Measurements from ENCODE around the gene GNPTAB. TPM values are rescaled to one million over a fixed set of nuclear protein-coding genes. Genes with fewer than 3 reads are reported as not detected.

The GNPTAB gene
- total RNA-seq, 4 donors from 2014 or later: 18.0 to 36.3 (median 32.5) TPM

DNA sequence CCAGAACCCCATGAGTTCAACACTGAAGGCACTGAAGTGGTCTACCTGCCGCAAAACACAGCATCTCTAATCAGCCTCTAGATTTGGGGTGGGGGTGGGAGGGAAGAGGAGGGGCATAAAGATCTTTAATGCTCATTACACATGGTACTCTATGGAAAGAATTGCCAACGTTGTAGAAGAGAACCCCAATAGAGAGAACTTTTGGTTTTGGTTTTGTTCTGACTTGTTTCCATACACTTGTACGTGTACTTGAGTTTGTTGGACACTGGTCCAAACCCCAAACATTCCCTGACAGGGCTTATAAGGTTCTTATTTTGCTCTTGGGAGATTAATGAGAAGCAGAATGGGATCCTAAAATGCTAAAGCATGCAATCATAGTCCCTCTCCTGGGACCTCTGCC lies 31.0 kb downstream of the GNPTAB start:
- Histone ChIP-seq H3K27ac (no peak overlapping the region), H3K36me3 (peaks cover 0 to 13% (median 0%) of the 10 kb centered on the region in 3 donors), H3K9me3 (no peaks in the 10 kb centered on the region), H3K27me3 (no peaks in the 10 kb centered on the region), H3K4me3 (no peak overlapping the region), H3K4me1 (no peaks in the 10 kb centered on the region)
- TF ChIP-seq, protein P1, sequence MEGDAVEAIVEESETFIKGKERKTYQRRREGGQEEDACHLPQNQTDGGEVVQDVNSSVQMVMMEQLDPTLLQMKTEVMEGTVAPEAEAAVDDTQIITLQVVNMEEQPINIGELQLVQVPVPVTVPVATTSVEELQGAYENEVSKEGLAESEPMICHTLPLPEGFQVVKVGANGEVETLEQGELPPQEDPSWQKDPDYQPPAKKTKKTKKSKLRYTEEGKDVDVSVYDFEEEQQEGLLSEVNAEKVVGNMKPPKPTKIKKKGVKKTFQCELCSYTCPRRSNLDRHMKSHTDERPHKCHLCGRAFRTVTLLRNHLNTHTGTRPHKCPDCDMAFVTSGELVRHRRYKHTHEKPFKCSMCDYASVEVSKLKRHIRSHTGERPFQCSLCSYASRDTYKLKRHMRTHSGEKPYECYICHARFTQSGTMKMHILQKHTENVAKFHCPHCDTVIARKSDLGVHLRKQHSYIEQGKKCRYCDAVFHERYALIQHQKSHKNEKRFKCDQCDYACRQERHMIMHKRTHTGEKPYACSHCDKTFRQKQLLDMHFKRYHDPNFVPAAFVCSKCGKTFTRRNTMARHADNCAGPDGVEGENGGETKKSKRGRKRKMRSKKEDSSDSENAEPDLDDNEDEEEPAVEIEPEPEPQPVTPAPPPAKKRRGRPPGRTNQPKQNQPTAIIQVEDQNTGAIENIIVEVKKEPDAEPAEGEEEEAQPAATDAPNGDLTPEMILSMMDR (IDR thresholded peaks at IDR 0.05): no peak
- no peak for TF ChIP-seq POLR2A (IDR thresholded peaks at IDR 0.05)
- TF ChIP-seq EP300 (IDR thresholded peaks at IDR 0.05): no peak
- DNase-seq (ENCODE audit: low spot score in 2 of 2): no peak
- WGBS, 2 donors: 77 to 81% methylated on average over 3 of the region's 3 CpGs

DNA sequence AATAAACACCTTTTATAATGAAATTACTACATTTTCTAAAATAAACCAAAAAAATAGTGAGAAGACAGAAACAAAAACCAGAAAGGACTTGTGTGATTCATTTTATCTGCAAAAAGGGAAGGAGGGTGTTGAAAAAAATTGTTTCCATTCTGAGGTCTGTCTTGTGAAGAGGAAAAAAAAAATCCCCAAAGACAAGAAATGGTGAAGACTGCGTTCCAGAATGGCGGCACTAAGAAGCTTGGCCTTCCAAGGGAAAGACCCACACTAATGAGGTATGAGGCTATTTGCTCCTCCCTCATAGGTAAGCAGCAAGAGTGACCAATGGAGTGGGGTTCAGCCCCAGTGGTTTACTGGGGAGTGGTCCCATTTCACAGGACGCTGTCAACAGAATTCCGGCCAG lies 35.0 kb downstream of the GNPTAB start:
- 92 to 95% methylated on average over 4 of the region's 4 CpGs for WGBS, 2 donors
- Histone ChIP-seq H3K9me3 (no peaks in the 10 kb centered on the region), H3K4me1 (no peaks in the 10 kb centered on the region), H3K27ac (no peak overlapping the region), H3K36me3 (peaks cover 0 to 13% (median 0%) of the 10 kb centered on the region in 3 donors), H3K27me3 (no peaks in the 10 kb centered on the region), H3K4me3 (no peak overlapping the region)
- TF ChIP-seq POLR2A (IDR thresholded peaks at IDR 0.05) (no peak), EP300 (IDR thresholded peaks at IDR 0.05) (no peak)
- TF ChIP-seq, protein P1 (IDR thresholded peaks at IDR 0.05): no peak
- no peak for DNase-seq (ENCODE audit: low spot score in 2 of 2)

DNA sequence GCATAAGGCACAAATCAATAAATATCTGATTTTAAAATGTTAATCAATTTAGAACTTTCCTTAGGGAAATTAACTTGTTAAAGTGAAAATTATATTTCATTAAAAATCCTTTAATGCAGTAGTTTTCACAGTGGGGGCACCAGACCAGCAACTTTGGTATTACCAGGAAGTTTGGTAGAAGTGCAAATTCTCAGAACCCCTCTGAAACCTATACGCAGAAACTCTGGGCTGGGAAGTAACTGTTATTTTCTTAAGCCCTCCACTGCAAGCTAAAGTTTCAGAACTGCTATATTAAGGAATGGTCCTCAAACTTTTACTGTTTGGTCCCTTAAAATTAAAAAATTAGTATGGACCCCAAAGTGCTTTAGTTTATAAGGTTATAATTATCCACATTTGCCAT lies 35.7 kb downstream of the GNPTAB start:
- no peak for DNase-seq (ENCODE audit: low spot score in 2 of 2)
- Histone ChIP-seq H3K27ac (no peak overlapping the region), H3K4me1 (no peaks in the 10 kb centered on the region), H3K36me3 (peaks cover 0 to 16% (median 0%) of the 10 kb centered on the region in 3 donors), H3K4me3 (no peak overlapping the region), H3K9me3 (no peaks in the 10 kb centered on the region), H3K27me3 (no peaks in the 10 kb centered on the region)
- TF ChIP-seq EP300 (IDR thresholded peaks at IDR 0.05) (no peak), POLR2A (IDR thresholded peaks at IDR 0.05) (no peak)
- TF ChIP-seq, protein P1 (IDR thresholded peaks at IDR 0.05): no peak
- 73 to 82% methylated on average over 1 of the region's 1 CpG for WGBS, 2 donors

DNA sequence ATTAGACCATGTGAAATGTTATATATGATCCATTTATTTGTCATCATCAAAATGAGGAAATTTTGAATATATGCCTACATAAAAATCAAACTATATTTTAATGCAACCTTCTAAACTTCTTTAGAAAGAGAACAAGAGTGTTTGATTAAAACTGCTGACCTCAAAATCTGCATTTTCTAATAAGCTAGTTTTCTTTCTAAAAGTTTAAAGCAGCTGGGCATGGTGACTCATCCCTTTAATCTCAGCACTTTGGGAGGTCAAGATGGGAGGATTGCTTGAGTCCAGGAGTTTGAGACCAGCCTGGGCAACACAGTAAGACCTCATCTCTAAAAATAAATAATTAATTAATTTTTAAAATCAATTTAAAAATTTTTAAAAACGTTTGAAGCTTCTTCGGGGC lies 36.2 kb downstream of the GNPTAB start:
- no peaks in the 10 kb centered on the region for H3K9me3 ChIP-seq
- no peaks in the 10 kb centered on the region for H3K4me1 ChIP-seq
- H3K27ac ChIP-seq: no peak overlapping the region
- no peaks in the 10 kb centered on the region for H3K27me3 ChIP-seq
- WGBS, 2 donors: 86 to 89% methylated on average over 2 of the region's 2 CpGs
- TF ChIP-seq, protein P1 (IDR thresholded peaks at IDR 0.05): no peak
- TF ChIP-seq POLR2A (IDR thresholded peaks at IDR 0.05) (no peak), EP300 (IDR thresholded peaks at IDR 0.05) (no peak)
- no peak overlapping the region for H3K4me3 ChIP-seq
- H3K36me3 ChIP-seq: peaks cover 0 to 20% (median 0%) of the 10 kb centered on the region in 3 donors
- DNase-seq (ENCODE audit: low spot score in 2 of 2): no peak

DNA sequence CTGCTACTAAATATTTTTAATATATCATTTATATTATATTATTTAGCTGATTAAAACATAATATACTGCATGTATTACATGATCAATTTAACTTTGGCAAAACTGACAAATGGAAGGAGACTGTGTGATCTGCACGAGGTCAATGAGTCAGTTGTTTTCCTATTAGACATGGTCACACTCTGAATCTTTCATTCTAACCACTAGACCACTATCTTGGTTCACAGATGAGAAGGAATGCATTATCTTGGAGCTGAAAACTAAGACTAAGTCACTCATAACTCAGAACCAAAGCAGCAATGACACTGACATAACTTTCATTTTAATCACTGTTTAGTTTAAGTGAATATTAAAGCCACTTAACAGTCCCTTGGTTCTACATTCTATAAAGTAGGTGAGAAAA lies 37.4 kb downstream of the GNPTAB start:
- TF ChIP-seq POLR2A (IDR thresholded peaks at IDR 0.05): no peak
- TF ChIP-seq EP300 (IDR thresholded peaks at IDR 0.05): no peak
- TF ChIP-seq, protein P1 (IDR thresholded peaks at IDR 0.05): no peak
- H3K27me3 ChIP-seq: no peaks in the 10 kb centered on the region
- H3K9me3 ChIP-seq: no peaks in the 10 kb centered on the region
- no peak overlapping the region for H3K27ac ChIP-seq
- peaks cover 0 to 32% (median 0%) of the 10 kb centered on the region in 3 donors for H3K36me3 ChIP-seq
- no peak for DNase-seq (ENCODE audit: low spot score in 2 of 2)
- no peak overlapping the region for H3K4me3 ChIP-seq
- WGBS, 2 donors: 40 to 44% methylated on average over 1 of the region's 1 CpG
- H3K4me1 ChIP-seq: no peaks in the 10 kb centered on the region

Measured in tibial nerve (tissue), 4 donors.